K562 (cell line): ENCODE results near the gene APOM. TPM values are rescaled to one million over a fixed set of nuclear protein-coding genes. Genes with fewer than 3 reads are reported as not detected.
A peak's percentile ranks its signal among the peaks of the same experiment; 100 is the strongest.

ENCODE experiments used
- ARID2 ChIP-seq: fragments of 450-650 bp; IDR thresholded peaks from 2 replicates; pipeline ENCODE4 v1.6.1; 2017; ENCODE audit warnings: antibody characterized with exemption, mild to moderate bottlenecking
- CCNT2 ChIP-seq: IDR thresholded peaks from 2 replicates; pipeline ENCODE4 v1.6.1; 2011; ENCODE audit warnings: borderline replicate concordance, low read depth, mild to moderate bottlenecking, moderate library complexity, mixed read lengths, low read length; ENCODE audit not compliant: insufficient read length; ENCODE audit errors: extremely low read depth
- E2F8 ChIP-seq: fragments of 450-650 bp; IDR thresholded peaks from 2 replicates; pipeline ENCODE4 v1.7.1; 2018; ENCODE audit warnings: mild to moderate bottlenecking, low read depth; ENCODE audit not compliant: partially characterized antibody
- FOXK1 ChIP-seq: sonication (generic); formaldehyde crosslinking; IDR thresholded peaks from 2 replicates; pipeline ENCODE4 v1.8.0; 2022; ENCODE audit warnings: missing genetic modification reagents, mild to moderate bottlenecking, borderline replicate concordance
- HOXB6 ChIP-seq: fragments of 250-450 bp; sonication (Bioruptor Pico); IDR thresholded peaks from 2 replicates; pipeline ENCODE4 v1.5.1; 2022; ENCODE audit warnings: mild to moderate bottlenecking, borderline replicate concordance
- KDM4B ChIP-seq, 2 experiments: fragments of 450-650 bp in 1 of 2; sonication (generic) in 1 of 2; IDR thresholded peaks; 2 replicates each; pipeline ENCODE4 v1.6.1; 2016 to 2017; ENCODE audit warnings: borderline replicate concordance in 2 of 2, antibody characterized with exemption in 1 of 2, low read depth in 1 of 2, mild to moderate bottlenecking in 1 of 2
- KHSRP ChIP-seq: fragments of 450-650 bp; IDR thresholded peaks from 2 replicates; pipeline ENCODE4 v1.6.1; 2017
- MTA3 ChIP-seq: fragments of 450-650 bp; formaldehyde crosslinking; IDR thresholded peaks from 2 replicates; pipeline ENCODE4 v1.6.1; 2017; ENCODE audit warnings: mild to moderate bottlenecking, borderline replicate concordance
- NBN ChIP-seq: fragments of 450-650 bp; IDR thresholded peaks from 2 replicates; pipeline ENCODE4 v1.6.1; 2016; ENCODE audit warnings: low read depth, mild to moderate bottlenecking
- RBM14 ChIP-seq: fragments of 200-400 bp; formaldehyde crosslinking; IDR thresholded peaks from 2 replicates; pipeline ENCODE4 v1.6.1; 2018; ENCODE audit warnings: low read depth, mild to moderate bottlenecking, low read length, moderate library complexity, borderline replicate concordance; ENCODE audit not compliant: insufficient read depth
- SAP30 ChIP-seq: fragments of 200-600 bp; sonication (generic); IDR thresholded peaks from 2 replicates; pipeline ENCODE4 v1.6.1; 2012; ENCODE audit warnings: borderline replicate concordance, low read depth, mild to moderate bottlenecking, moderate library complexity, low read length, control low read depth, inconsistent platforms; ENCODE audit not compliant: insufficient read depth, poor library complexity, severe bottlenecking
- SRSF3 ChIP-seq: fragments of 200-400 bp; formaldehyde crosslinking; IDR thresholded peaks from 2 replicates; pipeline ENCODE4 v1.6.1; 2016; ENCODE audit warnings: mild to moderate bottlenecking, low read length, moderate library complexity; ENCODE audit not compliant: insufficient read depth
- TAF15 ChIP-seq: fragments of 200-400 bp; formaldehyde crosslinking; IDR thresholded peaks from 2 replicates; pipeline ENCODE4 v1.6.1; 2017; ENCODE audit warnings: mild to moderate bottlenecking, low read depth, low read length, moderate library complexity
- TCF7L2 ChIP-seq: fragments of 150-350 bp; IDR thresholded peaks from 2 replicates; pipeline ENCODE4 v1.6.1; 2016; ENCODE audit warnings: low read depth, mild to moderate bottlenecking, low read length, moderate library complexity
- TRIM25 ChIP-seq: fragments of 450-650 bp; IDR thresholded peaks from 2 replicates; pipeline ENCODE4 v1.7.0; 2016; ENCODE audit warnings: borderline replicate concordance
- ZBTB1 ChIP-seq: sonication (generic); formaldehyde crosslinking; IDR thresholded peaks from 2 replicates; pipeline ENCODE4 v1.8.1; 2023; ENCODE audit warnings: missing genetic modification reagents, low read depth, mild to moderate bottlenecking, borderline replicate concordance
- polyA plus RNA-seq, 8 experiments: library from polyadenylated mRNA; depleted of rRNA in 4 of 8; stranded (reverse) in 5 of 8; unstranded in 3 of 8; fragments of >200 nt; fragmentation: Nextera tagmentation in 2 of 8; fragmentation: Illumina TruSeq in 1 of 8; extraction: Ambion mirVana in 2 of 8; extraction: Trizol in 1 of 8; gene quantifications; 2 replicates each; pipeline versions ENCODE4 v1.2.1 to v1.2.3, GENCODE V29; 2011 to 2014; ENCODE audit warnings: inconsistent platforms in 1 of 8, missing spikeins in 1 of 8
- total RNA-seq, 7 experiments: library from RNA; depleted of rRNA in 6 of 7; stranded (reverse); fragments of >200 nt in 6 of 7; fragmentation: Illumina TruSeq in 2 of 7; extraction: Trizol in 2 of 7; gene quantifications; 2 replicates each; pipeline versions ENCODE4 v1.2.1 to v1.2.3, GENCODE V29; 2011 to 2021; ENCODE audit warnings: low replicate concordance in 1 of 7
- TF ChIP-seq, protein P1 (sequence below), 2 experiments: fragments of 450-650 bp; IDR thresholded peaks; 2 replicates each; pipeline ENCODE4 v1.6.1; 2018; ENCODE audit warnings: mild to moderate bottlenecking in 2 of 2, low read depth in 1 of 2; ENCODE audit not compliant: partially characterized antibody in 2 of 2

The APOM gene
- total and polyA plus RNA-seq, 9 of the 15 experiments (the other 6 are each of a cell fraction or from before 2014, with no cell fraction given), result 5.7 to 24.3 (median 10.4) TPM

DNA sequence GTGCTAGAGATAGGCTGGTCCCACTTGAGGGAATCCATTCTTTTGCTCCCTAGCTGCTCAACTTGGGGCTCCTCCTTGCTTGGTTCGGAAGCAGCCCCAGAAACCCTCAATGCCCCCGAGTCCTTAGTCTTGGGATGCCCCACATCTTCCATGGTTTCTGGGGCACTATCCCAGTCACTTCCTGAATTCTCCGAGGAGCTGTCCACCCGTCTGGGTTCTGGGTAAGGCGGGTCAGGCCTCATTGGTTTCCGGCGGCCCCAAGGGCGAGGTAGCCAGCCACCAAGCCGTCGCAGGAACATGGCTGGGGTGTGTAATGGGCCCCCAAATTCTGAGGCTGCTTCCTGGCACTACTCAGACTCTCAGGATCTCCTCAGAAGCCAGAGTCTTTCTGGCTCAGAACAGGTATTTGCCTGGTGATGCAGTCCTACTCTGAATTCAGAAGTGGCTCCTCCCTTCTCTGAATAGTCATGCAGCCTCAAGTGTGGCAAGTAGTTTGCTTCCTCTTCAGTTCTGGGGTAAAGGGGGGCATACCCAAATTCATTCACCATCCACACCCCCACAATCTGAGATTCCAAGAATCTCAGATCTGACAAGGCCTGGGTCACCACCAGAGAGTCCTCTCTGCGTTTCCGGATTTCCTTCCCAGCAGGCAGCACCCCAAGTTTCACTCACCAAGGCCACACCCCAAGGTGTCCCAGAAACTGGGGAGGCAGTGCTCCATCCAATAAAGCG is 4.1 kb downstream of the APOM start (continued):
- TF ChIP-seq, protein P1, sequence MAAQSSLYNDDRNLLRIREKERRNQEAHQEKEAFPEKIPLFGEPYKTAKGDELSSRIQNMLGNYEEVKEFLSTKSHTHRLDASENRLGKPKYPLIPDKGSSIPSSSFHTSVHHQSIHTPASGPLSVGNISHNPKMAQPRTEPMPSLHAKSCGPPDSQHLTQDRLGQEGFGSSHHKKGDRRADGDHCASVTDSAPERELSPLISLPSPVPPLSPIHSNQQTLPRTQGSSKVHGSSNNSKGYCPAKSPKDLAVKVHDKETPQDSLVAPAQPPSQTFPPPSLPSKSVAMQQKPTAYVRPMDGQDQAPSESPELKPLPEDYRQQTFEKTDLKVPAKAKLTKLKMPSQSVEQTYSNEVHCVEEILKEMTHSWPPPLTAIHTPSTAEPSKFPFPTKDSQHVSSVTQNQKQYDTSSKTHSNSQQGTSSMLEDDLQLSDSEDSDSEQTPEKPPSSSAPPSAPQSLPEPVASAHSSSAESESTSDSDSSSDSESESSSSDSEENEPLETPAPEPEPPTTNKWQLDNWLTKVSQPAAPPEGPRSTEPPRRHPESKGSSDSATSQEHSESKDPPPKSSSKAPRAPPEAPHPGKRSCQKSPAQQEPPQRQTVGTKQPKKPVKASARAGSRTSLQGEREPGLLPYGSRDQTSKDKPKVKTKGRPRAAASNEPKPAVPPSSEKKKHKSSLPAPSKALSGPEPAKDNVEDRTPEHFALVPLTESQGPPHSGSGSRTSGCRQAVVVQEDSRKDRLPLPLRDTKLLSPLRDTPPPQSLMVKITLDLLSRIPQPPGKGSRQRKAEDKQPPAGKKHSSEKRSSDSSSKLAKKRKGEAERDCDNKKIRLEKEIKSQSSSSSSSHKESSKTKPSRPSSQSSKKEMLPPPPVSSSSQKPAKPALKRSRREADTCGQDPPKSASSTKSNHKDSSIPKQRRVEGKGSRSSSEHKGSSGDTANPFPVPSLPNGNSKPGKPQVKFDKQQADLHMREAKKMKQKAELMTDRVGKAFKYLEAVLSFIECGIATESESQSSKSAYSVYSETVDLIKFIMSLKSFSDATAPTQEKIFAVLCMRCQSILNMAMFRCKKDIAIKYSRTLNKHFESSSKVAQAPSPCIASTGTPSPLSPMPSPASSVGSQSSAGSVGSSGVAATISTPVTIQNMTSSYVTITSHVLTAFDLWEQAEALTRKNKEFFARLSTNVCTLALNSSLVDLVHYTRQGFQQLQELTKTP (IDR thresholded peaks at IDR 0.05; ENCODE audit: low read depth in 1 of 2, partially characterized antibody in 2 of 2), result peak in 1 of 2 experiments; percentile 89
- peak; percentile 31 for TF ChIP-seq E2F8
- TF ChIP-seq SRSF3, result no peak
- TF ChIP-seq TRIM25, result no peak; the same call in 1 of the 2 replicates
- TF ChIP-seq RBM14, result no peak
- no peak; the same call in 1 of the 2 replicates for TF ChIP-seq HOXB6 (CRISPR knock-in tag)
- peak; percentile 78 for TF ChIP-seq SAP30
- no peak for TF ChIP-seq TAF15
- no peak for TF ChIP-seq MTA3
- no peak for TF ChIP-seq FOXK1
- no peak for TF ChIP-seq CCNT2
- TF ChIP-seq KDM4B (IDR thresholded peaks at IDR 0.05; ENCODE audit: borderline replicate concordance in 2 of 2, low read depth in 1 of 2), result no peak
- no peak for TF ChIP-seq ZBTB1 (CRISPR knock-in tag)
- no peak for TF ChIP-seq TCF7L2
- TF ChIP-seq ARID2, result no peak
- no peak for TF ChIP-seq KHSRP
- TF ChIP-seq NBN, result 0 out of 2 replicates have a peak, but pooled peaks have one; percentile 11
